Left lung (tissue), 10 donors: ENCODE measurements around the gene AHDC1. TPM values are rescaled to one million over a fixed set of nuclear protein-coding genes. Genes with fewer than 3 reads are reported as not detected.

Experiments
- ATAC-seq: fragments of 200-7000 bp; cut with Tn5 transposase; one replicate; pipeline ENCODE4 v1.9.1; 2020; ENCODE audit warnings: moderate library complexity
- DNase-seq, 4 donors: peaks; one replicate each; pipeline ENCODE4 v3.0.0-alpha.2; 2013 to 2020
- H3K27ac ChIP-seq, 2 donors: fragments of 200-600 bp; sonication (generic) in 1 of 2; one replicate each; pipeline versions ENCODE4 v1.5.0 to v1.8.0; 2020 to 2021
- H3K27me3 ChIP-seq, 2 donors: fragments of 200-600 bp; sonication (generic) in 1 of 2; one replicate each; pipeline versions ENCODE4 v1.5.0 to v1.8.0; 2020 to 2021
- H3K36me3 ChIP-seq, 2 donors: fragments of 200-600 bp; sonication (generic) in 1 of 2; one replicate each; pipeline versions ENCODE4 v1.5.0 to v1.8.0; 2020 to 2021
- H3K4me1 ChIP-seq, 2 donors: fragments of 200-600 bp; one replicate each; pipeline ENCODE4 v1.8.0; 2021
- H3K4me3 ChIP-seq, 2 donors: fragments of 200-600 bp; sonication (generic) in 1 of 2; one replicate each; pipeline versions ENCODE4 v1.5.0 to v1.8.0; 2020 to 2021; ENCODE audit warnings: mild to moderate bottlenecking in 1 of 2
- H3K9me3 ChIP-seq, 2 donors: fragments of 200-600 bp; sonication (generic) in 1 of 2; one replicate each; pipeline versions ENCODE4 v1.5.0 to v1.8.0; 2020 to 2021
- intact Hi-C, 2 donors: fragments of 100-400 bp; cut with DNase I; formaldehyde crosslinking; loops; one replicate each; pipeline versions ENCODE4 v1.11.2 to v1.14.2; 2022
- polyA plus RNA-seq, 6 donors: library from polyadenylated mRNA; unstranded; fragments of 120-200 nt; gene quantifications; one replicate each; pipeline ENCODE4 v1.2.1, GENCODE V29; 2013; ENCODE audit not compliant: insufficient read length in 6 of 6
- total RNA-seq, 2 donors: library from RNA; stranded (reverse); fragmentation: NEBNext Ultra II Directional; extraction: Animal tissue kit (Norgen Biotek cat#: 25700); gene quantifications; one replicate each; pipeline ENCODE4 v1.2.1, GENCODE V29; 2021
- TF ChIP-seq, protein P1 (sequence below), 2 donors: fragments of 200-600 bp; sonication (generic) in 1 of 2; IDR thresholded peaks; one replicate each; pipeline versions ENCODE4 v1.5.0 to v1.8.0; 2021; ENCODE audit warnings: antibody characterized with exemption in 2 of 2
- donor health status: DM: no; HTN: yes; CAD: no.
- donor health status: DM: no; HTN: no; CAD: no.

The AHDC1 gene
- total and polyA plus RNA-seq, 8 donors: 32.2 to 48.8 (median 41.2) TPM

DNA sequence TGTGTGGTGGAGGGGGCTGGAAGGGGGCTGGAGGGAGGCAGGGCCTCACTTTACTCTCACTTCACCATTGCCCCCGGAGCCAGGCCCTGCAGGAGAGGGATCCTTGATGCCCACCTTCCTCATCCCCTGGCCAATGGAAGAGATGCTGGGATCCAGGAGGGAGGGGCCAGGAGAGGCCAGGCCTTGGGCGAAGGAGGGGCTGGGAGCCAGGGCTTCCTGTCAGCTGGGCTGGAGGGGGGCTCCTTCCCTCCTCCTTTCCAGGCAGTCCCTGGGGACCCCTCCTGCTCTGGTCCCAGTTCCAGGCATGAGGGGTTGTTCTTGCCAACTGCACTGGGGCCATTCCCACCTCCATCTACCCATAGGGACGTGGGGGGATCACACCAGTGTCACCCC, 5.7 kb downstream of the AHDC1 start:
- Histone ChIP-seq H3K4me1 (peaks cover 42 to 67% of the 10 kb centered on the region in 2 donors), H3K27ac (peak overlapping the region; percentile 8 to 82)
- DNase-seq: no peak

DNA sequence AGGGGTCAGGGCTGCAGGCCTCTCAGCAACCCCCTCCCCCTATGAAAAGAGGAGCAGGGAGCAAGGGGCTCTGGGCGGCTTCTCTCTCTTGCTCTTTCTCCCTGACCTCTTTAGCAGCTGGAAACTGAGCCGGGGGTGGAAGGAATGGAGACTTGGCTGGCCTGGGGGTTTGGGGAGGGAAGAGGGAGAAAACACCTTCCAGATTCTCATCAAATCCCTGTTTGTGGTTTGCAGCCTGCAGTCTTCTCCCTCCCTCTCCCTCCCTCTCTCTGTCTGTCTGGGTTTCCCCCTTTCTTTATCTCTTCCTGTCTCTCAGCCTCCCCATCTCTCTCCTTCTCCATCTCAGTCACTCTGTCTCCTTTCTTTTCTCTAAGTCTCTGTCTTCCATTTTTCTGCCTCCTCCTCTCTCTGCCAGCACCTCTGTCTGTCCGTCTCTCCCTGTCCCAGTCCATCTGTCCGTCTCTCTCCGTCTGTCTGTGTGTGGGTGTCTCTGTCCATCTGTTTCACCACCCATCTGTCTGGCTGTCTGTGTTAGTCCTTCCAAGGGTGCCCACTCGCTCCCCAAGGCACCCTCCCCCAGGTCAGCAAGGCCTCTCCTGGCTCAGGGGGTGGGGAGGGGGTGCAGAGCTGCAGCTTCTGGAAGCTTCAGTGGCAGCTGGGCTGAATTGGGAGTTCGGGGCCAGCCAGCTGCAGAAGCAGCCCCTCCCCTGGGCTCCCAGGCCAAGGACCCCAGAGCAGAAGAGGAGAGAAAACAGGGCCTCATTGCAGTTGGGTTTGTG, 6.2 kb downstream of the AHDC1 start:
- TF ChIP-seq, protein P1, sequence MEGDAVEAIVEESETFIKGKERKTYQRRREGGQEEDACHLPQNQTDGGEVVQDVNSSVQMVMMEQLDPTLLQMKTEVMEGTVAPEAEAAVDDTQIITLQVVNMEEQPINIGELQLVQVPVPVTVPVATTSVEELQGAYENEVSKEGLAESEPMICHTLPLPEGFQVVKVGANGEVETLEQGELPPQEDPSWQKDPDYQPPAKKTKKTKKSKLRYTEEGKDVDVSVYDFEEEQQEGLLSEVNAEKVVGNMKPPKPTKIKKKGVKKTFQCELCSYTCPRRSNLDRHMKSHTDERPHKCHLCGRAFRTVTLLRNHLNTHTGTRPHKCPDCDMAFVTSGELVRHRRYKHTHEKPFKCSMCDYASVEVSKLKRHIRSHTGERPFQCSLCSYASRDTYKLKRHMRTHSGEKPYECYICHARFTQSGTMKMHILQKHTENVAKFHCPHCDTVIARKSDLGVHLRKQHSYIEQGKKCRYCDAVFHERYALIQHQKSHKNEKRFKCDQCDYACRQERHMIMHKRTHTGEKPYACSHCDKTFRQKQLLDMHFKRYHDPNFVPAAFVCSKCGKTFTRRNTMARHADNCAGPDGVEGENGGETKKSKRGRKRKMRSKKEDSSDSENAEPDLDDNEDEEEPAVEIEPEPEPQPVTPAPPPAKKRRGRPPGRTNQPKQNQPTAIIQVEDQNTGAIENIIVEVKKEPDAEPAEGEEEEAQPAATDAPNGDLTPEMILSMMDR (IDR thresholded peaks at IDR 0.05): no peak
- intact Hi-C loops: no loop called here
- no peak for ATAC-seq

More for the DNA sequence above, 5.7 kb downstream of the AHDC1 start:
- H3K4me3 ChIP-seq: no peak overlapping the region
- intact Hi-C loops: no loop called here
- H3K9me3 ChIP-seq: no peaks in the 10 kb centered on the region
- peaks cover 0 to 17% of the 10 kb centered on the region in 2 donors for H3K27me3 ChIP-seq
- no peak for ATAC-seq
- H3K36me3 ChIP-seq: no peaks in the 10 kb centered on the region
- TF ChIP-seq, protein P1 (IDR thresholded peaks at IDR 0.05): no peak

DNA sequence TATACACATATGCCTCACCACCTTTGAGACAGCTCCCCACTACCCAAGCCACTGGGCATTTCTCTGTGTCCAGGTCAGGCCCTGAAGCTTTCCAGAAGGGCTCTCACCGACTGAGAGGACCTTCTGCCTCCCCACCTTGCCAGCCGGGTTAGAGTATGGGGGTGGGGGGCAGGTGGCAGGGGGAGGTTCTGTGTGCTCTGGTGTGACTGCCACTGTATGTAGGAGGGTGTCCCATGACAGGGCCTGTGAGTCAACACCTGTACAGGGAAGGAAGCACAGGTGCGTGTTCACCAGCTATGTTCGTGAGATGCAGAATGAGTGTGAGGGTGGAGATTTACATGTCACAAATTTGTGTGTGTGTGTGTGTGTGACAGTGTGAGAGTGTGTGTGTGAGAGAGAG, 7.0 kb downstream of the AHDC1 start:
- TF ChIP-seq, protein P1 (IDR thresholded peaks at IDR 0.05): no peak
- peaks cover 45 to 63% of the 10 kb centered on the region in 2 donors for H3K4me1 ChIP-seq
- peaks cover 0 to 4% of the 10 kb centered on the region in 2 donors for H3K27me3 ChIP-seq
- H3K4me3 ChIP-seq: no peak overlapping the region
- H3K27ac ChIP-seq: no peak overlapping the region
- H3K9me3 ChIP-seq: no peaks in the 10 kb centered on the region
- intact Hi-C loops: no loop called here
- no peak for ATAC-seq
- DNase-seq: no peak
- no peaks in the 10 kb centered on the region for H3K36me3 ChIP-seq

More for the DNA sequence above, 6.2 kb downstream of the AHDC1 start:
- H3K4me3 ChIP-seq: no peak overlapping the region
- peaks cover 42 to 67% of the 10 kb centered on the region in 2 donors for H3K4me1 ChIP-seq
- peak overlapping the region; percentile 8 to 82 for H3K27ac ChIP-seq
- peaks cover 0 to 11% of the 10 kb centered on the region in 2 donors for H3K27me3 ChIP-seq
- H3K36me3 ChIP-seq: no peaks in the 10 kb centered on the region
- DNase-seq: no peak
- no peaks in the 10 kb centered on the region for H3K9me3 ChIP-seq

DNA sequence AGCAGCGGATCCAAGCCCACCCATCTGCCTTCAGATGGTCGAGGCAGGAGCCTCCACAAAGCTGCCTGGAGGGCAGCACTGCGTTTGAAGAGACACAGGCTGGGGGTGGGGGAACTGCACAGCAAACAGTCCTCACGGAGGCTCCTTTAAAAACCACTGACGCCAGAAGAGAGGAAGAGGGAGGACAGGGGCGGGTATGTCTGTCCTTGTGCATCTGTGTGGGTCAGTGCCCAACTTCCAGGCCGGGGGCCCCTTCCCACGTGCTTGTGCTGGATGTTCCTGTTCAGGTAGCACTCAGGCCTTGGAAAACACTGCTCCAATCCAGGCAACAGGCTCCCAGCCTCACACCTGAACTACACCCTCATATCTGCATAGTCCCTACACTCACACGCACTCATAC, 7.7 kb downstream of the AHDC1 start:
- Histone ChIP-seq H3K9me3 (no peaks in the 10 kb centered on the region), H3K4me1 (peaks cover 47 to 63% of the 10 kb centered on the region in 2 donors), H3K27ac (no peak overlapping the region), H3K27me3 (no peaks in the 10 kb centered on the region), H3K4me3 (no peak overlapping the region), H3K36me3 (no peaks in the 10 kb centered on the region)
- TF ChIP-seq, protein P1 (IDR thresholded peaks at IDR 0.05): no peak
- ATAC-seq (no peak), DNase-seq (no peak)
- intact Hi-C loops: no loop called here

DNA sequence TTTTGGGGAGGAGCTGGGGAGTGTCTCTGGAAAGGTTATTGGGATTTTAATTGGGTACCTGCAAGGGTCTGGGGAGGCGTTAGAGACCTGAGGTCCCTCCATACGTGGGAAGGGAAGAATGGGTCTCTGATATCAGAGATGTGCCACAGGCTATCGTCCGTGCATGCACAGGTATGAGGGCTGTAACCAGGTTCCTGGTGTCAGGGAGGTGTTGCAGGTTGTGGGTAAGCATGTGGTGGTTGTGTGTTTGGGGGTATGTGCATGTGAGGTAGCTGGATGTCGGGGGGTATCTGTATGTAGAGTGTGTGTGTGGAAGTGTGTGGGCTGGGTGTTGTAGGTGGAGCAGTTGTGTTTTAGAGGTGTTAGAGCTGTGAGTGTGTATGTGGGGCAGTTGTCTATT, 8.3 kb downstream of the AHDC1 start:
- H3K4me1 ChIP-seq: peaks cover 47 to 65% of the 10 kb centered on the region in 2 donors
- intact Hi-C loops: no loop called here
- no peaks in the 10 kb centered on the region for H3K9me3 ChIP-seq
- H3K4me3 ChIP-seq: no peak overlapping the region
- no peaks in the 10 kb centered on the region for H3K27me3 ChIP-seq
- H3K36me3 ChIP-seq: no peaks in the 10 kb centered on the region
- DNase-seq (no peak), ATAC-seq (no peak)
- no peak overlapping the region for H3K27ac ChIP-seq
- TF ChIP-seq, protein P1 (IDR thresholded peaks at IDR 0.05): no peak
